Karpas-422 (cell line): ENCODE results near the gene KIF25. TPM values are rescaled to one million over a fixed set of nuclear protein-coding genes. Genes with fewer than 3 reads are reported as not detected.

Experiments
- DNase-seq: peaks from one replicate; pipeline ENCODE4 v3.0.0-alpha.2; 2015
- H2AFZ ChIP-seq: fragments of 200-600 bp; sonication (generic); 2 replicates; pipeline ENCODE4 v1.6.1; 2014; ENCODE audit warnings: antibody characterized with exemption, low read length, mixed read lengths
- H3K27ac ChIP-seq: fragments of 200-600 bp; sonication (generic); 2 replicates; pipeline ENCODE4 v1.5.1; 2014; ENCODE audit warnings: mild to moderate bottlenecking, low read length, moderate library complexity
- H3K27me3 ChIP-seq: fragments of 200-600 bp; sonication (generic); 2 replicates; pipeline ENCODE4 v1.6.1; 2014; ENCODE audit warnings: low read length, mixed read lengths
- H3K36me3 ChIP-seq: fragments of 200-600 bp; sonication (generic); 2 replicates; pipeline ENCODE4 v1.6.1; 2014; ENCODE audit warnings: low read length, mixed read lengths; ENCODE audit not compliant: insufficient read depth
- H3K4me1 ChIP-seq: fragments of 200-600 bp; sonication (generic); 2 replicates; pipeline ENCODE4 v1.6.1; 2014; ENCODE audit warnings: mild to moderate bottlenecking, low read length, mixed read lengths
- H3K4me2 ChIP-seq: fragments of 200-600 bp; sonication (generic); 2 replicates; pipeline ENCODE4 v1.6.1; 2014; ENCODE audit warnings: low read length, low read depth, mild to moderate bottlenecking; ENCODE audit not compliant: poor library complexity, severe bottlenecking
- H3K4me3 ChIP-seq: fragments of 200-600 bp; sonication (generic); 2 replicates; pipeline ENCODE4 v1.5.1; 2014; ENCODE audit warnings: mild to moderate bottlenecking, antibody characterized with exemption, low read length, mixed read lengths
- H3K79me2 ChIP-seq: fragments of 200-600 bp; sonication (generic); 2 replicates; pipeline ENCODE4 v1.6.1; 2014; ENCODE audit warnings: mild to moderate bottlenecking, low read length, mixed read lengths
- H3K9ac ChIP-seq: fragments of 200-600 bp; sonication (generic); 2 replicates; pipeline ENCODE4 v1.6.0; 2014; ENCODE audit warnings: low read length
- H3K9me2 ChIP-seq: fragments of 200-600 bp; sonication (generic), shearing (Covaris generic); replicated peaks from 2 replicates; pipeline ENCODE4 v1.6.0; 2014; ENCODE audit warnings: mild to moderate bottlenecking, low read length, moderate library complexity; ENCODE audit not compliant: insufficient read depth
- H3K9me3 ChIP-seq: fragments of 300-700, 200-600 bp; sonication (generic); 2 replicates; pipeline ENCODE4 v1.6.1; 2014; ENCODE audit warnings: low read length, mixed read lengths
- H4K20me1 ChIP-seq: fragments of 200-600 bp; sonication (generic); 2 replicates; pipeline ENCODE4 v1.6.1; 2014; ENCODE audit warnings: mild to moderate bottlenecking, antibody characterized with exemption, low read length, low read depth; ENCODE audit not compliant: insufficient read depth
- total RNA-seq: library from RNA; depleted of rRNA; stranded (reverse); fragments of >200 nt; shearing (Covaris generic); gene quantifications from 2 replicates; pipeline ENCODE4 v1.2.3, GENCODE V29; 2014; ENCODE audit warnings: low replicate concordance

KIF25 gene
- total RNA-seq, 1 experiment from 2014 or later = not detected

GRCh38 chr6:168014428-168014827 lies 17.0 kb downstream of the KIF25 start:
- Histone ChIP-seq H4K20me1 (no peaks in the 10 kb centered on the region), H3K4me2 (no peak overlapping the region), H2AFZ (no peak overlapping the region), H3K9me2 (no peaks in the 10 kb centered on the region), H3K4me1 (no peaks in the 10 kb centered on the region), H3K9ac (no peak overlapping the region), H3K79me2 (no peaks in the 10 kb centered on the region), H3K4me3 (no peak overlapping the region), H3K27me3 (no peaks in the 10 kb centered on the region), H3K27ac (no peak overlapping the region), H3K36me3 (no peaks in the 10 kb centered on the region), H3K9me3 (peaks cover 17% of the 10 kb centered on the region)
- no peak for DNase-seq

- no peaks in the 10 kb centered on the region for H3K27me3 ChIP-seq
- H3K27ac ChIP-seq = no peak overlapping the region
- no peak for DNase-seq
- no peaks in the 10 kb centered on the region for H4K20me1 ChIP-seq
- H3K9me3 ChIP-seq = peaks cover 17% of the 10 kb centered on the region
- H3K36me3 ChIP-seq = no peaks in the 10 kb centered on the region
- no peaks in the 10 kb centered on the region for H3K9me2 ChIP-seq
- H3K9ac ChIP-seq = no peak overlapping the region
- H3K79me2 ChIP-seq = no peaks in the 10 kb centered on the region
- H3K4me3 ChIP-seq = no peak overlapping the region
- no peak overlapping the region for H2AFZ ChIP-seq
- no peaks in the 10 kb centered on the region for H3K4me1 ChIP-seq
- no peak overlapping the region for H3K4me2 ChIP-seq
Observed at GRCh38 chr6:168015009-168015408, 17.5 kb downstream of the KIF25 start.

GRCh38 chr6:168015482-168016175 lies 18.2 kb downstream of the KIF25 start:
- Histone ChIP-seq H3K9me2 (no peaks in the 10 kb centered on the region), H2AFZ (no peak overlapping the region), H3K9me3 (peaks cover 14% of the 10 kb centered on the region), H3K4me1 (no peaks in the 10 kb centered on the region), H3K79me2 (no peaks in the 10 kb centered on the region), H3K27me3 (no peaks in the 10 kb centered on the region), H3K36me3 (no peaks in the 10 kb centered on the region), H3K9ac (no peak overlapping the region), H3K27ac (no peak overlapping the region), H3K4me2 (no peak overlapping the region), H4K20me1 (no peaks in the 10 kb centered on the region), H3K4me3 (no peak overlapping the region)
- DNase-seq = no peak

GRCh38 chr6:168016176-168016620 lies 18.7 kb downstream of the KIF25 start:
- Histone ChIP-seq H3K4me1 (no peaks in the 10 kb centered on the region), H3K79me2 (no peaks in the 10 kb centered on the region), H3K4me3 (no peak overlapping the region), H3K27ac (no peak overlapping the region), H3K9me2 (no peaks in the 10 kb centered on the region), H3K36me3 (no peaks in the 10 kb centered on the region), H3K9me3 (peaks cover 10% of the 10 kb centered on the region), H3K4me2 (no peak overlapping the region), H2AFZ (no peak overlapping the region), H3K9ac (no peak overlapping the region), H3K27me3 (no peaks in the 10 kb centered on the region), H4K20me1 (no peaks in the 10 kb centered on the region)
- no peak for DNase-seq

- no peak overlapping the region for H3K4me2 ChIP-seq
- no peak overlapping the region for H3K9ac ChIP-seq
- H3K4me3 ChIP-seq = no peak overlapping the region
- no peaks in the 10 kb centered on the region for H3K4me1 ChIP-seq
- no peaks in the 10 kb centered on the region for H3K27me3 ChIP-seq
- H3K27ac ChIP-seq = no peak overlapping the region
- no peak for DNase-seq
- H3K36me3 ChIP-seq = no peaks in the 10 kb centered on the region
- H3K9me2 ChIP-seq = no peaks in the 10 kb centered on the region
- H4K20me1 ChIP-seq = no peaks in the 10 kb centered on the region
- H3K79me2 ChIP-seq = no peaks in the 10 kb centered on the region
- no peak overlapping the region for H2AFZ ChIP-seq
- peaks cover 4% of the 10 kb centered on the region for H3K9me3 ChIP-seq
Observed at GRCh38 chr6:168016721-168017525, 19.5 kb downstream of the KIF25 start.

- no peak overlapping the region for H3K4me2 ChIP-seq
- H3K4me3 ChIP-seq = no peak overlapping the region
- H3K9ac ChIP-seq = no peak overlapping the region
- no peak overlapping the region for H3K27ac ChIP-seq
- no peak overlapping the region for H2AFZ ChIP-seq
- H3K79me2 ChIP-seq = no peaks in the 10 kb centered on the region
- no peaks in the 10 kb centered on the region for H4K20me1 ChIP-seq
- no peaks in the 10 kb centered on the region for H3K36me3 ChIP-seq
- no peaks in the 10 kb centered on the region for H3K9me2 ChIP-seq
- H3K27me3 ChIP-seq = no peaks in the 10 kb centered on the region
- no peaks in the 10 kb centered on the region; the same call in 1 of the 2 replicates for H3K9me3 ChIP-seq
- DNase-seq = no peak
- H3K4me1 ChIP-seq = no peaks in the 10 kb centered on the region
Observed at GRCh38 chr6:168017629-168018028, 20.2 kb downstream of the KIF25 start.

GRCh38 chr6:168018664-168019063 lies 21.2 kb downstream of the KIF25 start:
- no peaks in the 10 kb centered on the region for H3K4me1 ChIP-seq
- H3K9ac ChIP-seq = no peak overlapping the region
- no peaks in the 10 kb centered on the region for H3K9me3 ChIP-seq
- no peaks in the 10 kb centered on the region for H3K36me3 ChIP-seq
- H2AFZ ChIP-seq = no peak overlapping the region
- H4K20me1 ChIP-seq = no peaks in the 10 kb centered on the region
- DNase-seq = no peak
- no peak overlapping the region for H3K4me3 ChIP-seq
- no peaks in the 10 kb centered on the region for H3K9me2 ChIP-seq
- no peaks in the 10 kb centered on the region for H3K27me3 ChIP-seq
- H3K27ac ChIP-seq = no peak overlapping the region
- H3K79me2 ChIP-seq = no peaks in the 10 kb centered on the region
- no peak overlapping the region for H3K4me2 ChIP-seq

GRCh38 chr6:168020242-168020641 lies 22.8 kb downstream of the KIF25 start:
- no peak overlapping the region for H2AFZ ChIP-seq
- H3K79me2 ChIP-seq = no peaks in the 10 kb centered on the region
- no peaks in the 10 kb centered on the region for H3K36me3 ChIP-seq
- no peak for DNase-seq
- H3K9me2 ChIP-seq = no peaks in the 10 kb centered on the region
- no peaks in the 10 kb centered on the region for H3K4me1 ChIP-seq
- no peak overlapping the region for H3K27ac ChIP-seq
- H3K4me3 ChIP-seq = no peak overlapping the region
- H3K27me3 ChIP-seq = no peaks in the 10 kb centered on the region
- H3K4me2 ChIP-seq = no peak overlapping the region
- no peaks in the 10 kb centered on the region for H3K9me3 ChIP-seq
- no peak overlapping the region for H3K9ac ChIP-seq
- no peaks in the 10 kb centered on the region for H4K20me1 ChIP-seq
